HepG2 (cell line): ENCODE measurements around the gene CDH23. TPM values are rescaled to one million over a fixed set of nuclear protein-coding genes. Genes with fewer than 3 reads are reported as not detected.

Experiments
- CCAR2 ChIP-seq: fragments of 200-400 bp; formaldehyde crosslinking; optimal IDR thresholded peaks from 2 replicates; pipeline ENCODE3; 2018; ENCODE audit warnings: low read depth, mild to moderate bottlenecking, low read length, moderate library complexity
- DNMT1 ChIP-seq: sonication (generic); formaldehyde crosslinking; IDR thresholded peaks from 2 replicates; pipeline ENCODE4 v1.5.1; 2020; ENCODE audit warnings: mild to moderate bottlenecking, missing genetic modification reagents
- FOSL2 ChIP-seq: sonication (generic); formaldehyde crosslinking; IDR thresholded peaks from 2 replicates; pipeline ENCODE4 v1.4.0; 2020; ENCODE audit warnings: missing genetic modification reagents
- GLI4 ChIP-seq: sonication (generic); formaldehyde crosslinking; IDR thresholded peaks from 2 replicates; pipeline ENCODE4 v1.5.1; 2020; ENCODE audit warnings: missing genetic modification reagents, mild to moderate bottlenecking, moderate library complexity, borderline replicate concordance
- KAT7 ChIP-seq: IDR thresholded peaks from 2 replicates; pipeline ENCODE4 v1.6.1; 2018; ENCODE audit warnings: borderline replicate concordance, missing compliant biosample characterization
- KLF13 ChIP-seq: sonication (generic); formaldehyde crosslinking; IDR thresholded peaks from 2 replicates; pipeline ENCODE4 v1.4.0; 2020; ENCODE audit warnings: mild to moderate bottlenecking, missing genetic modification reagents
- MIXL1 ChIP-seq: IDR thresholded peaks from 2 replicates; pipeline ENCODE4 v1.6.1; 2016
- MXI1 ChIP-seq: IDR thresholded peaks from 3 replicates; pipeline ENCODE4 v1.6.1; 2012; ENCODE audit warnings: low read depth, low read length, inconsistent platforms, borderline replicate concordance
- NBN ChIP-seq: fragments of 450-650 bp; conservative IDR thresholded peaks from 2 replicates; pipeline ENCODE4 v1.6.1; 2017
- PRDM4 ChIP-seq: sonication (generic); formaldehyde crosslinking; IDR thresholded peaks from 2 replicates; pipeline ENCODE4 v1.9.0; 2021; ENCODE audit warnings: missing genetic modification reagents, borderline replicate concordance
- SNAI1 ChIP-seq: sonication (generic); formaldehyde crosslinking; IDR thresholded peaks from 2 replicates; pipeline ENCODE4 v1.5.0; 2020; ENCODE audit warnings: mild to moderate bottlenecking, missing genetic modification reagents, borderline replicate concordance
- SNRNP70 ChIP-seq: fragments of 200-400 bp; formaldehyde crosslinking; IDR thresholded peaks from 2 replicates; pipeline ENCODE4 v1.6.1; 2017; ENCODE audit warnings: mild to moderate bottlenecking, low read depth, low read length, moderate library complexity
- TAF15 ChIP-seq: fragments of 200-400 bp; formaldehyde crosslinking; IDR thresholded peaks from one replicate; pipeline ENCODE4 v1.6.1; 2018; ENCODE audit warnings: mild to moderate bottlenecking, low read depth, low read length; ENCODE audit not compliant: poor library complexity, severe bottlenecking
- TEAD2 ChIP-seq: sonication (generic); formaldehyde crosslinking; IDR thresholded peaks from 2 replicates; pipeline ENCODE4 v1.9.0; 2021; ENCODE audit warnings: missing genetic modification reagents
- ZBTB14 ChIP-seq: sonication (generic); formaldehyde crosslinking; IDR thresholded peaks from 2 replicates; pipeline ENCODE4 v1.4.0; 2020; ENCODE audit warnings: missing genetic modification reagents
- ZKSCAN8 ChIP-seq: IDR thresholded peaks from 2 replicates; pipeline ENCODE4 v1.6.1; 2016; ENCODE audit warnings: borderline replicate concordance, missing genetic modification reagents, missing compliant biosample characterization
- ZNF124 ChIP-seq: sonication (generic); formaldehyde crosslinking; IDR thresholded peaks from 2 replicates; pipeline ENCODE4 v1.4.0; 2020; ENCODE audit warnings: missing genetic modification reagents
- ZNF17 ChIP-seq: sonication (generic); formaldehyde crosslinking; IDR thresholded peaks from 2 replicates; pipeline ENCODE4 v1.5.0; 2020; ENCODE audit warnings: mild to moderate bottlenecking, missing genetic modification reagents
- ZNF275 ChIP-seq: sonication (generic); formaldehyde crosslinking; IDR thresholded peaks from 2 replicates; pipeline ENCODE4 v1.8.0; 2022; ENCODE audit warnings: missing genetic modification reagents, mild to moderate bottlenecking, inconsistent platforms, borderline replicate concordance
- ZNF3 ChIP-seq: IDR thresholded peaks from 2 replicates; pipeline ENCODE4 v1.7.0; 2017; ENCODE audit warnings: inconsistent platforms
- ZNF614 ChIP-seq: IDR thresholded peaks from 2 replicates; pipeline ENCODE4 v1.6.1; 2018; ENCODE audit warnings: missing biosample characterization, missing genetic modification reagents, inconsistent platforms, borderline replicate concordance
- ZNF629 ChIP-seq: sonication (generic); formaldehyde crosslinking; conservative IDR thresholded peaks from 2 replicates; pipeline ENCODE4 v1.5.0; 2020; ENCODE audit warnings: missing genetic modification reagents
- ZNF749 ChIP-seq: sonication (generic); formaldehyde crosslinking; IDR thresholded peaks from 2 replicates; pipeline ENCODE4 v1.8.0; 2022; ENCODE audit warnings: mild to moderate bottlenecking, missing genetic modification reagents, moderate library complexity, borderline replicate concordance
- ZNF788 ChIP-seq: sonication (generic); formaldehyde crosslinking; IDR thresholded peaks from 2 replicates; pipeline ENCODE4 v1.5.0; 2020; ENCODE audit warnings: mild to moderate bottlenecking, missing genetic modification reagents, borderline replicate concordance
- ZNF841 ChIP-seq: sonication (generic); formaldehyde crosslinking; IDR thresholded peaks from 2 replicates; pipeline ENCODE4 v1.8.1; 2023; ENCODE audit warnings: missing genetic modification reagents, borderline replicate concordance
- ZSCAN29 ChIP-seq: sonication (generic); formaldehyde crosslinking; conservative IDR thresholded peaks from 2 replicates; pipeline ENCODE4 v1.4.0; 2020; ENCODE audit warnings: mild to moderate bottlenecking, missing genetic modification reagents
- ZSCAN31 ChIP-seq: sonication (generic); formaldehyde crosslinking; IDR thresholded peaks from 2 replicates; pipeline ENCODE4 v1.5.0; 2020; ENCODE audit warnings: low read depth, mild to moderate bottlenecking, missing genetic modification reagents
- polyA plus RNA-seq, 8 experiments: library from polyadenylated mRNA; depleted of rRNA in 3 of 8; stranded (reverse) in 7 of 8; unstranded in 1 of 8; fragments of >200 nt; fragmentation: Illumina TruSeq in 4 of 8; extraction: Trizol in 4 of 8; gene quantifications; 2 replicates each; pipeline versions ENCODE4 v1.2.1 to v1.2.3, GENCODE V29; 2011 to 2016; ENCODE audit warnings: low read depth in 4 of 8, missing spikeins in 1 of 8, mixed read lengths in 1 of 8; ENCODE audit not compliant: insufficient read depth in 1 of 8
- total RNA-seq, 5 experiments: library from RNA; depleted of rRNA; stranded (reverse); fragments of >200 nt; fragmentation: Illumina TruSeq; extraction: Trizol; gene quantifications; 2 replicates each; pipeline ENCODE4 v1.2.3, GENCODE V29; 2016; ENCODE audit warnings: low read depth in 1 of 5

The CDH23 gene
- total and polyA plus RNA-seq, 2 of the 13 experiments (the other 11 are each of a cell fraction or from before 2014, with no cell fraction given), result 0.13 TPM; not detected in 1

GRCh38 chr10:71347587-71348395, 48.9 kb upstream of the CDH23 start (continued):
- no peak for TF ChIP-seq ZNF841 (CRISPR knock-in tag)
- TF ChIP-seq TAF15, result no peak
- TF ChIP-seq ZNF3 (CRISPR knock-in tag), result peak; percentile 43; the same call in 1 of the 2 replicates
- TF ChIP-seq PRDM4 (CRISPR knock-in tag), result no peak
- TF ChIP-seq ZSCAN29 (CRISPR knock-in tag), result 0 out of 2 replicates have a peak, but pooled peaks have one; percentile 61
- TF ChIP-seq GLI4 (CRISPR knock-in tag), result no peak
- no peak for TF ChIP-seq NBN
- TF ChIP-seq ZNF629 (CRISPR knock-in tag), result no peak; the same call in 1 of the 2 replicates
- TF ChIP-seq CCAR2, result peak; percentile 49
- TF ChIP-seq ZNF124 (CRISPR knock-in tag), result peak; percentile 21; the same call in 1 of the 2 replicates
- TF ChIP-seq ZNF788, result no peak; the same call in 1 of the 2 replicates
- peak; percentile 87 for TF ChIP-seq MIXL1 (CRISPR knock-in tag)
- peak; percentile 75 for TF ChIP-seq FOSL2 (CRISPR knock-in tag)
- TF ChIP-seq DNMT1 (CRISPR knock-in tag), result no peak
- peak; percentile 63; the same call in 1 of the 2 replicates for TF ChIP-seq ZSCAN31
- TF ChIP-seq ZBTB14 (CRISPR knock-in tag), result no peak
- peak; percentile 71; the same call in 1 of the 2 replicates for TF ChIP-seq ZKSCAN8 (CRISPR knock-in tag)
- TF ChIP-seq ZNF17 (CRISPR knock-in tag), result no peak
- peak; percentile 46; the same call in 1 of the 3 replicates for TF ChIP-seq MXI1
- no peak for TF ChIP-seq KLF13 (CRISPR knock-in tag)
- TF ChIP-seq KAT7 (CRISPR knock-in tag), result peak; percentile 87; the same call in 1 of the 2 replicates
- no peak for TF ChIP-seq SNRNP70
- TF ChIP-seq ZNF749 (CRISPR knock-in tag), result no peak
- TF ChIP-seq SNAI1 (CRISPR knock-in tag), result no peak
- no peak for TF ChIP-seq TEAD2 (CRISPR knock-in tag)
- no peak for TF ChIP-seq ZNF275
- peak; percentile 97 for TF ChIP-seq ZNF614 (CRISPR knock-in tag)
